IMR-90 (cell line): ENCODE results near the gene HEPACAM.

ENCODE experiments used
- BHLHE40 ChIP-seq: fragments of 150-350 bp; IDR thresholded peaks from 2 replicates; pipeline ENCODE4 v1.6.1; 2016; ENCODE audit warnings: mild to moderate bottlenecking, low read depth, low read length
- CEBPB ChIP-seq: IDR thresholded peaks from 2 replicates; pipeline ENCODE4 v1.6.1; 2012; ENCODE audit warnings: low read depth, low read length, improper control_type of control experiment
- CTCF ChIP-seq: conservative IDR thresholded peaks from 2 replicates; pipeline ENCODE4 v1.5.1; 2012; ENCODE audit warnings: mild to moderate bottlenecking, low read depth, low read length, improper control_type of control experiment
- ELK1 ChIP-seq: fragments of 150-350 bp; IDR thresholded peaks from 2 replicates; pipeline ENCODE4 v1.6.1; 2016; ENCODE audit warnings: low read depth, mild to moderate bottlenecking, low read length, moderate library complexity, borderline replicate concordance
- FOS ChIP-seq: fragments of 150-350 bp; IDR thresholded peaks from 2 replicates; pipeline ENCODE4 v1.6.1; 2016; ENCODE audit warnings: low read depth, low read length
- NFE2L2 ChIP-seq: fragments of 150-350 bp; IDR thresholded peaks from 2 replicates; pipeline ENCODE4 v1.6.1; 2016; ENCODE audit warnings: low read depth, mild to moderate bottlenecking, low read length
- POLR2A ChIP-seq: IDR thresholded peaks from 2 replicates; pipeline ENCODE4 v1.6.1; 2012; ENCODE audit warnings: mild to moderate bottlenecking, low read depth, low read length
- RAD21 ChIP-seq: IDR thresholded peaks from 2 replicates; pipeline ENCODE4 v1.6.1; 2012; ENCODE audit warnings: low read length, improper control_type of control experiment
- SMC3 ChIP-seq: fragments of 150-350 bp; IDR thresholded peaks from 2 replicates; pipeline ENCODE4 v1.6.1; 2016; ENCODE audit warnings: low read depth, mild to moderate bottlenecking, antibody characterized with exemption, low read length, moderate library complexity

- TF ChIP-seq POLR2A (no peak), CTCF (no peak), CEBPB (no peak), SMC3 (no peak), BHLHE40 (no peak), ELK1 (no peak), RAD21 (no peak), NFE2L2 (no peak), FOS (no peak)
Measured at GRCh38 chr11:124935548-124936514, at the start of gene HEPACAM.
